Esophagus squamous epithelium (tissue), 4 donors: ENCODE results near the gene LMOD1.

Experiments
- POLR2A ChIP-seq, 4 donors: fragments of 450-650 bp; IDR thresholded peaks; one replicate each; pipeline ENCODE4 v1.6.1; 2017; ENCODE audit warnings: antibody characterized with exemption in 4 of 4, mild to moderate bottlenecking in 4 of 4, moderate library complexity in 3 of 4
- TF ChIP-seq, protein P1 (sequence below), 6 experiments: fragments of 450-650 bp in 4 of 6; fragments of 200-600 bp in 2 of 6; sonication (generic) in 2 of 6; IDR thresholded peaks; one replicate each; pipeline ENCODE4 v1.5.1; 2016 to 2019; ENCODE audit warnings: antibody characterized with exemption in 6 of 6, mild to moderate bottlenecking in 4 of 6, moderate library complexity in 4 of 6

DNA sequence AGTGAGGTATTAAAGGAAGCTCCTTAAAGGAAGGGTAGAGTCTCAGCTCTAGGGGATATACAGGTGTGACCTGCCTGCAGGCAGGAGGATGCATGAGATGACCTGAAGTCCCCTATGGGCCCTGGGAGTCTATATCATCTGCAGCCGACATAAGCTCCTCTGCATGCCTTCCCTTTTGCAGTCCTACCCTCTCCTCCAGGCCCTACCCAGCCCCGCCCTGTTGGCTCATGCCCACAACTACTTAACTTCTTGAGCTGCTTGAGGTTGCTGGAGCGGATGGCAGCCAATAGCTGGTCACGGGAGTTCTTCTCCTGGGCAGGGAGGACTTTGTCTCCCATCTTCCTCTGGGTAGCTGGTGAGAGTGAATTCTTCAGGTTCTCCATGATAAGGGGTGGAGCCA is 47.4 kb downstream of the LMOD1 start:
- TF ChIP-seq POLR2A (IDR thresholded peaks at IDR 0.05): no peak
- TF ChIP-seq, protein P1, sequence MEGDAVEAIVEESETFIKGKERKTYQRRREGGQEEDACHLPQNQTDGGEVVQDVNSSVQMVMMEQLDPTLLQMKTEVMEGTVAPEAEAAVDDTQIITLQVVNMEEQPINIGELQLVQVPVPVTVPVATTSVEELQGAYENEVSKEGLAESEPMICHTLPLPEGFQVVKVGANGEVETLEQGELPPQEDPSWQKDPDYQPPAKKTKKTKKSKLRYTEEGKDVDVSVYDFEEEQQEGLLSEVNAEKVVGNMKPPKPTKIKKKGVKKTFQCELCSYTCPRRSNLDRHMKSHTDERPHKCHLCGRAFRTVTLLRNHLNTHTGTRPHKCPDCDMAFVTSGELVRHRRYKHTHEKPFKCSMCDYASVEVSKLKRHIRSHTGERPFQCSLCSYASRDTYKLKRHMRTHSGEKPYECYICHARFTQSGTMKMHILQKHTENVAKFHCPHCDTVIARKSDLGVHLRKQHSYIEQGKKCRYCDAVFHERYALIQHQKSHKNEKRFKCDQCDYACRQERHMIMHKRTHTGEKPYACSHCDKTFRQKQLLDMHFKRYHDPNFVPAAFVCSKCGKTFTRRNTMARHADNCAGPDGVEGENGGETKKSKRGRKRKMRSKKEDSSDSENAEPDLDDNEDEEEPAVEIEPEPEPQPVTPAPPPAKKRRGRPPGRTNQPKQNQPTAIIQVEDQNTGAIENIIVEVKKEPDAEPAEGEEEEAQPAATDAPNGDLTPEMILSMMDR (IDR thresholded peaks at IDR 0.05): no peak
